H1 (cell line): ENCODE data around the gene C1orf21. TPM values are rescaled to one million over a fixed set of nuclear protein-coding genes. Genes with fewer than 3 reads are reported as not detected.

Source experiments
- CTCF ChIA-PET: fragments of 300-600 bp; sonication (Branson Sonifier 250); formaldehyde crosslinking; loops from one replicate; lab custom pipeline; 2021; ENCODE audit not compliant: partially characterized antibody; lab: Charles Lee
- POLR2A ChIA-PET: fragments of 300-600 bp; sonication (Branson Sonifier 250); formaldehyde crosslinking; loops from one replicate; lab custom pipeline; 2021; ENCODE audit warnings: inconsistent platforms; ENCODE audit not compliant: partially characterized antibody; lab: Charles Lee
- DNase-seq, 2 experiments: peaks; one replicate each; pipeline versions ENCODE4 v3.0.0 to v3.0.0-alpha.2; 2010 to 2022; ENCODE audit warnings: low spot score in 2 of 2, low read depth in 1 of 2, mixed read lengths in 1 of 2
- FAIRE-seq: peaks from 2 replicates; lab custom pipeline; 2011; peaks lifted over from hg19 to GRCh38; lab: Jason Lieb, UNC
- H2AFZ ChIP-seq: 2 replicates; pipeline ENCODE4 v1.8.1; 2012; ENCODE audit warnings: low read length, inconsistent platforms
- H2AK5ac ChIP-seq: 2 replicates; pipeline ENCODE4 v1.6.1; 2013; ENCODE audit warnings: low read depth, low read length
- H2BK120ac ChIP-seq: replicated peaks from 2 replicates; pipeline ENCODE3; 2013; ENCODE audit warnings: low read depth, low read length, inconsistent platforms
- H2BK12ac ChIP-seq: 2 replicates; pipeline ENCODE4 v1.6.1; 2013; ENCODE audit warnings: low read depth, low read length
- H2BK15ac ChIP-seq: 2 replicates; pipeline ENCODE4 v1.6.1; 2013; ENCODE audit warnings: low read length
- H2BK20ac ChIP-seq: 2 replicates; pipeline ENCODE4 v1.6.1; 2013; ENCODE audit warnings: low read length
- H2BK5ac ChIP-seq: 2 replicates; pipeline ENCODE4 v1.6.1; 2013; ENCODE audit warnings: low read depth, low read length
- H3K14ac ChIP-seq: 2 replicates; pipeline ENCODE4 v1.6.1; 2013; ENCODE audit warnings: inconsistent platforms; ENCODE audit not compliant: insufficient read length
- H3K18ac ChIP-seq: 2 replicates; pipeline ENCODE4 v1.6.1; 2013; ENCODE audit warnings: low read length; ENCODE audit errors: extremely low read depth
- H3K23ac ChIP-seq: 2 replicates; pipeline ENCODE4 v1.6.1; 2013; ENCODE audit warnings: inconsistent platforms; ENCODE audit not compliant: insufficient read length
- H3K23me2 ChIP-seq: 2 replicates; pipeline ENCODE4 v1.6.1; 2013; ENCODE audit warnings: low read depth, low read length
- H3K27ac ChIP-seq: 2 replicates; pipeline ENCODE4 v1.6.1; 2011; ENCODE audit warnings: low read depth, low read length, inconsistent platforms
- H3K27me3 ChIP-seq, 4 experiments: replicated peaks in 1 of 4; 1 replicate in 1 of 4; 2 replicates in 3 of 4; pipeline versions ENCODE4 v1.6.1 to v1.8.1; 2011 to 2013; ENCODE audit warnings: low read length in 3 of 4, mild to moderate bottlenecking in 3 of 4, inconsistent platforms in 2 of 4, mixed read lengths in 2 of 4, moderate library complexity in 1 of 4; ENCODE audit not compliant: control insufficient read depth in 3 of 4, insufficient read depth in 3 of 4; ENCODE audit errors: extremely low read depth in 1 of 4
- H3K36me3 ChIP-seq, 4 experiments: 2 replicates each; pipeline versions ENCODE4 v1.6.1 to v1.8.1; 2011 to 2013; ENCODE audit warnings: mild to moderate bottlenecking in 4 of 4, low read length in 3 of 4, moderate library complexity in 2 of 4, control low read depth in 1 of 4, inconsistent platforms in 1 of 4; ENCODE audit not compliant: insufficient read depth in 4 of 4, control insufficient read depth in 2 of 4
- H3K4ac ChIP-seq: replicated peaks from 2 replicates; pipeline ENCODE3; 2013; ENCODE audit warnings: low read length, low read depth, mixed read lengths, inconsistent platforms; ENCODE audit not compliant: insufficient read length
- H3K4me1 ChIP-seq, 4 experiments: replicated peaks in 1 of 4; 1 replicate in 1 of 4; 2 replicates in 3 of 4; pipeline versions ENCODE4 v1.6.1 to v1.8.1; 2011 to 2013; ENCODE audit warnings: low read length in 3 of 4, inconsistent platforms in 2 of 4, mixed read lengths in 1 of 4; ENCODE audit not compliant: insufficient read depth in 4 of 4, control insufficient read depth in 3 of 4
- H3K4me2 ChIP-seq, 2 experiments: 2 replicates each; pipeline versions ENCODE4 v1.6.1 to v1.8.1; 2011 to 2013; ENCODE audit warnings: low read depth in 2 of 2, low read length in 2 of 2, control low read depth in 1 of 2, inconsistent platforms in 1 of 2, mild to moderate bottlenecking in 1 of 2; ENCODE audit not compliant: insufficient read depth in 1 of 2
- H3K4me3 ChIP-seq, 4 experiments: fragments of 200-600, 300-600 bp in 1 of 4; sonication (generic), shearing (Covaris generic), sonication (Bioruptor Twin) in 1 of 4; 2 replicates each; pipeline versions ENCODE4 v1.5.1 to v1.8.1; 2011 to 2016; ENCODE audit warnings: low read length in 4 of 4, low read depth in 3 of 4, control low read depth in 2 of 4, inconsistent platforms in 2 of 4, mild to moderate bottlenecking in 2 of 4, mixed read lengths in 1 of 4, moderate library complexity in 1 of 4; ENCODE audit not compliant: insufficient read depth in 2 of 4; ENCODE audit errors: extremely low read depth in 1 of 4
- H3K56ac ChIP-seq: replicated peaks from 2 replicates; pipeline ENCODE3; 2013; ENCODE audit warnings: low read depth, mild to moderate bottlenecking, mixed read lengths, low read length, inconsistent platforms; ENCODE audit not compliant: insufficient read length
- H3K79me1 ChIP-seq: 2 replicates; pipeline ENCODE4 v1.6.1; 2013; ENCODE audit warnings: low read depth, low read length, control low read depth
- H3K79me2 ChIP-seq, 2 experiments: 2 replicates each; pipeline versions ENCODE4 v1.6.1 to v1.8.1; 2012 to 2013; ENCODE audit warnings: low read length in 2 of 2, mild to moderate bottlenecking in 2 of 2, inconsistent platforms in 1 of 2; ENCODE audit not compliant: insufficient read depth in 2 of 2, control insufficient read depth in 1 of 2
- H3K9ac ChIP-seq, 4 experiments: replicated peaks in 1 of 4; 1 replicate in 1 of 4; 2 replicates in 3 of 4; pipeline versions ENCODE4 v1.6.1 to v1.8.1; 2011 to 2013; ENCODE audit warnings: low read depth in 3 of 4, low read length in 3 of 4, control low read depth in 2 of 4, mild to moderate bottlenecking in 2 of 4, moderate library complexity in 2 of 4, inconsistent platforms in 1 of 4; ENCODE audit errors: extremely low read depth in 1 of 4
- H3K9me3 ChIP-seq, 2 experiments: 2 replicates each; pipeline versions ENCODE4 v1.6.1 to v1.8.1; 2012 to 2013; ENCODE audit warnings: mild to moderate bottlenecking in 2 of 2, moderate library complexity in 2 of 2, control low read depth in 1 of 2, inconsistent platforms in 1 of 2, low read depth in 1 of 2, low read length in 1 of 2, mixed read lengths in 1 of 2; ENCODE audit not compliant: insufficient read depth in 2 of 2
- H4K20me1 ChIP-seq, 2 experiments: replicated peaks in 1 of 2; 2 replicates each; pipeline versions ENCODE3 to v1.8.1; 2011 to 2013; ENCODE audit warnings: inconsistent platforms in 2 of 2, low read length in 2 of 2, mild to moderate bottlenecking in 1 of 2; ENCODE audit not compliant: insufficient read depth in 2 of 2, control insufficient read depth in 1 of 2
- H4K5ac ChIP-seq: 2 replicates; pipeline ENCODE4 v1.6.1; 2013; ENCODE audit warnings: low read length, low read depth, mixed read lengths, inconsistent platforms; ENCODE audit not compliant: insufficient read length
- H4K8ac ChIP-seq: 2 replicates; pipeline ENCODE4 v1.8.0; 2013; ENCODE audit warnings: mild to moderate bottlenecking, moderate library complexity, low read length, inconsistent platforms; ENCODE audit not compliant: insufficient read depth; ENCODE audit errors: extremely low read depth
- H4K91ac ChIP-seq: replicated peaks from 2 replicates; pipeline ENCODE3; 2013; ENCODE audit warnings: low read length, mixed read lengths, inconsistent platforms; ENCODE audit not compliant: insufficient read length
- CHD2 ChIP-seq: IDR thresholded peaks from 2 replicates; pipeline ENCODE4 v1.6.1; 2012; ENCODE audit warnings: low read length, improper control_type of control experiment
- CREB1 ChIP-seq: IDR thresholded peaks from 2 replicates; pipeline ENCODE4 v1.6.1; 2012; ENCODE audit warnings: inconsistent platforms
- HDAC6 ChIP-seq: IDR thresholded peaks from one replicate; pipeline ENCODE4 v1.7.1; 2012; ENCODE audit warnings: low read depth, mild to moderate bottlenecking, inconsistent platforms, low read length, moderate library complexity
- JUND ChIP-seq: IDR thresholded peaks from 2 replicates; pipeline ENCODE4 v1.6.1; 2011; ENCODE audit warnings: mild to moderate bottlenecking, improper control_type of control experiment, low read length
- KDM5A ChIP-seq: fragments of 200-600 bp; IDR thresholded peaks from 2 replicates; pipeline ENCODE4 v1.7.1; 2012; ENCODE audit warnings: mild to moderate bottlenecking, low read length, inconsistent platforms, mixed read lengths
- RBBP5 ChIP-seq: IDR thresholded peaks from 2 replicates; pipeline ENCODE4 v1.7.1; 2012; ENCODE audit warnings: low read depth, mild to moderate bottlenecking, inconsistent platforms, low read length, moderate library complexity, borderline replicate concordance
- SIRT6 ChIP-seq: IDR thresholded peaks from one replicate; pipeline ENCODE4 v1.7.1; 2012; ENCODE audit warnings: low read length, inconsistent platforms
- SRF ChIP-seq: IDR thresholded peaks from 2 replicates; pipeline ENCODE4 v1.6.1; 2011; ENCODE audit warnings: mild to moderate bottlenecking, low read depth, low read length, moderate library complexity
- SUZ12 ChIP-seq: fragments of 200-600 bp; sonication (generic); IDR thresholded peaks from 2 replicates; pipeline ENCODE4 v1.6.1; 2012; ENCODE audit warnings: mild to moderate bottlenecking, inconsistent platforms, low read length, moderate library complexity, mixed read lengths
- ZNF274 ChIP-seq: IDR thresholded peaks from 2 replicates; pipeline ENCODE4 v1.7.0; 2012; ENCODE audit warnings: low read length, borderline replicate concordance; ENCODE audit errors: extremely low read depth
- WGBS, 2 experiments: shearing (Covaris generic) in 1 of 2; methylation state at CpG; one replicate each; pipeline versions ENCODE4 v1.1.6 to v1.1.7; 2013 to 2015; ENCODE audit warnings: low lambda C conversion rate in 2 of 2, mixed read lengths in 2 of 2, inconsistent platforms in 1 of 2, low coverage in 1 of 2, missing lambda C conversion rate in 1 of 2; ENCODE audit not compliant: insufficient replicate concordance in 2 of 2, insufficient coverage in 1 of 2, insufficient read length in 1 of 2; ENCODE audit errors: extremely low coverage in 1 of 2, missing lambda C conversion rate in 1 of 2; 5-methylcytosine and 5-hydroxymethylcytosine counted together
- polyA plus RNA-seq, 7 experiments: library from polyadenylated mRNA; depleted of rRNA in 3 of 7; stranded (reverse) in 5 of 7; unstranded in 2 of 7; fragments of >200 nt in 5 of 7; fragments of 200-250 nt in 2 of 7; gene quantifications; 1 replicate in 5 of 7; 2 replicates in 1 of 7; 4 replicates in 1 of 7; pipeline versions ENCODE4 v1.2.1 to v1.2.3, GENCODE V29; 2011 to 2013; ENCODE audit warnings: missing spikeins in 2 of 7, mixed read lengths in 2 of 7
- total RNA-seq: library from RNA; stranded (reverse); fragmentation: NEBNext Ultra II Directional; extraction: Animal tissue kit (Norgen Biotek cat#: 25700); gene quantifications from 2 replicates; pipeline ENCODE4 v1.2.1, GENCODE V29; 2021

C1orf21 gene
- total and polyA plus RNA-seq, 2 of the 8 experiments (the other 6 are each of a cell fraction or from before 2014, with no cell fraction given) = 16.6 to 51.0 TPM

GRCh38 chr1:184545601-184546000, 158.8 kb downstream of the C1orf21 start:
- Histone ChIP-seq H4K91ac (no peak overlapping the region), H3K14ac (no peak overlapping the region), H3K4me2 (no peak overlapping the region), H4K20me1 (no peaks in the 10 kb centered on the region), H3K27ac (no peak overlapping the region), H3K79me2 (peaks cover 0 to 7% of the 10 kb centered on the region in 2 experiments; a peak in 1 of 4 replicates), H2AK5ac (no peak overlapping the region), H2BK5ac (no peak overlapping the region), H4K5ac (no peak overlapping the region), H2BK15ac (no peak overlapping the region), H3K27me3 (no peaks in the 10 kb centered on the region), H2AFZ (no peak overlapping the region)
- CTCF ChIA-PET = interaction anchor here (1.1 to 1.4 kb wide), 3 partner anchors 11 to 21 kb away, joined by 3 read pairs; no protein-coding TSS in a partner anchor
- no peak for FAIRE-seq
- TF ChIP-seq ZNF274 = no peak
- TF ChIP-seq HDAC6 = no peak
- no peak for TF ChIP-seq SUZ12
- TF ChIP-seq CREB1 = no peak
- no peak for TF ChIP-seq CHD2
- TF ChIP-seq SRF = no peak
- no peak for TF ChIP-seq JUND
- no peak for TF ChIP-seq RBBP5
- no peak for TF ChIP-seq SIRT6
- no peak for TF ChIP-seq KDM5A
- TF ChIP-seq, all 59 proteins: peak for 0
- H4K8ac ChIP-seq = no peak overlapping the region
- no peak overlapping the region for H2BK120ac ChIP-seq
- no peak overlapping the region for H3K4ac ChIP-seq
- no peaks in the 10 kb centered on the region; a peak in 1 of 8 replicates for H3K36me3 ChIP-seq
- no peak overlapping the region for H3K56ac ChIP-seq
- WGBS, 2 experiments = 91% methylated on average over 4 of the region's 4 CpGs; no CpG with 5 or more reads in 1 of the 2 experiments
- no peaks in the 10 kb centered on the region for H3K9me3 ChIP-seq
- no peak overlapping the region for H2BK20ac ChIP-seq
- POLR2A ChIA-PET = no interaction called here
- no peak for DNase-seq
- peaks cover 0 to 3% (median 0%) of the 10 kb centered on the region in 4 experiments; a peak in 1 of 7 replicates for H3K4me1 ChIP-seq
- H3K79me1 ChIP-seq = no peaks in the 10 kb centered on the region
- no peak overlapping the region for H3K23ac ChIP-seq
- H3K23me2 ChIP-seq = peaks cover 2% of the 10 kb centered on the region; the same call in 1 of the 2 replicates
- H2BK12ac ChIP-seq = no peak overlapping the region
- no peak overlapping the region for H3K18ac ChIP-seq
- H3K4me3 ChIP-seq = no peak overlapping the region
- H3K9ac ChIP-seq = no peak overlapping the region
